HTR-8/SVneo (cell line): Measurements from ENCODE around the gene ALKBH7.

Source experiments
- DNase-seq: peaks from one replicate; pipeline ENCODE4 v3.0.0; 2011; ENCODE audit warnings: low spot score, mixed read lengths; ENCODE audit not compliant: insufficient read length
- FAIRE-seq: peaks from 2 replicates; lab custom pipeline; 2011; peaks lifted over from hg19 to GRCh38; lab: Jason Lieb, UNC

Gene ALKBH7

GRCh38 chr19:6362027-6362350, 10.6 kb upstream of the ALKBH7 start:
- DNase-seq (no peak), FAIRE-seq (no peak)

DNA sequence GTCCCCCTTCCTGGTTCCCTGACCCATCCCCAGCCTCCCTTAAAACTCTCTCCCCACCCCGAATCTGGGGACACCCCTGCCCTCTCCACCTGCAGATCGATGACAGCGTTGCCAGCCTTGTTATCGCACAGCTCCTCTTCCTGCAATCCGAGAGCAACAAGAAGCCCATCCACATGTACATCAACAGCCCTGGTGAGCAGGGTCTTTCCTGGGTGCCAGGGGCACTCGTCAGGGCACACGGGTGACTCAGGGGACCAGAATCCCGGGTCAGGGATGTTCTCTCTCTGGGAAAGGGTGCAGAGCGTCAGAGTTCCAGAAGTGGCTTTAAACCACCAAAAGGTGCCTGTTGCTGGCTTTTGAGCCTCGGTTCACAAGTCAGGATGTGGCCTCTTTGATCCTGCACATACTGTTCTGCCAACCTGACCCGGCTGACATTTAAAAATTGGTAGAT, 10.2 kb upstream of the ALKBH7 start:
- DNase-seq, result no peak
- peak; percentile 40 for FAIRE-seq

DNA sequence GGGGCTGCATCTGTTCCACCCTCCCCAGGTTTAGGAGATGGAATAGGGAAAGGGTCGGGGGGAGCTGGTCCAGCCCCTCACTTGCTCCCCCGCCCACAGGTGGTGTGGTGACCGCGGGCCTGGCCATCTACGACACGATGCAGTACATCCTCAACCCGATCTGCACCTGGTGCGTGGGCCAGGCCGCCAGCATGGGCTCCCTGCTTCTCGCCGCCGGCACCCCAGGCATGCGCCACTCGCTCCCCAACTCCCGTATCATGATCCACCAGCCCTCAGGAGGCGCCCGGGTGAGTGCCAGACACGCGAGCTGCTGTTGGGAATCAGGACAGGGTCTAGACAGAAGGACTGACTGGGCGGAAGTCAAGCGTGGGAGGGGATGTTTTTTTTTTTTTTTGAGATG, 8.2 kb upstream of the ALKBH7 start:
- FAIRE-seq, result no peak

DNA sequence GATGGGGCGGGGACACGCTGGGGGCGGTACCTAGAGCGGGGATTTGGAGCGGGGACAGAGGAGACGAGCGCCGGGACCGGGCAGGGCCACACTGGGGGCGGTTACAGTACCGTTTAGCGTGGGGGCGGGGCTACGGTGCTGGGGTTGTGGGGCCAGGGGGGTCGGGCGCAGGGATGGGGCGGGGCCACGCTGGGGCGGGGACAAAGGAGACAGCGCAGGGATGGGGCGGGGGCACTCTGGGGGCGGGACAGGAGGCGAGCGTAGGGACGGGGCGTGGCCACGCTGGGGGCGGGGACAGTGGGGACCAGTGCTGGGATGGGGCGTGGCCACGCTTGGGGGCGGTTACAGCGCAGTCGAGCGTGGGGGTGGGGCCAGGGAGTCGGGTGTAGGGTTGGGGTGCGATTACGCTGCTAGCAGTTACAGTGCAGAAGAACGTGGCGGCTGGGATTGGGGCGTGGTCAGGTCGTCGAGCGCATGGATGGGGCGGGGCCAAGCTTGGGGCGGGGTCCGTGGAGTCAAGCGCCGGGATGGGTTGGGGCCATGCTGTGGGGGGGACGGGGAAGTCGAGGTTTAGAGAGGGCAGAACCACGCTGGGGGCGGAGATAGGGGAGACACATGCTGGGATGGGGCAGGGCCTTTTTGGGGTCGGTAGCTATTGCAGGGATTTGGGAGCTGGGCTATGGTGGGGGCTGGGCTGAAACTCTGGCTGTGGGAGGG, 660 bp downstream of the ALKBH7 start:
- FAIRE-seq (peak; percentile 99), DNase-seq (peak; percentile 98)

More for the DNA sequence above, 8.2 kb upstream of the ALKBH7 start:
- no peak for DNase-seq

GRCh38 chr19:6373813-6374108, 1.2 kb downstream of the ALKBH7 start:
- DNase-seq, result no peak
- FAIRE-seq, result no peak

GRCh38 chr19:6374161-6374709, 1.6 kb downstream of the ALKBH7 start:
- DNase-seq (no peak), FAIRE-seq (peak; percentile 55)

GRCh38 chr19:6374711-6375410, 2.3 kb downstream of the ALKBH7 start:
- no peak for DNase-seq
- FAIRE-seq, result no peak

DNA sequence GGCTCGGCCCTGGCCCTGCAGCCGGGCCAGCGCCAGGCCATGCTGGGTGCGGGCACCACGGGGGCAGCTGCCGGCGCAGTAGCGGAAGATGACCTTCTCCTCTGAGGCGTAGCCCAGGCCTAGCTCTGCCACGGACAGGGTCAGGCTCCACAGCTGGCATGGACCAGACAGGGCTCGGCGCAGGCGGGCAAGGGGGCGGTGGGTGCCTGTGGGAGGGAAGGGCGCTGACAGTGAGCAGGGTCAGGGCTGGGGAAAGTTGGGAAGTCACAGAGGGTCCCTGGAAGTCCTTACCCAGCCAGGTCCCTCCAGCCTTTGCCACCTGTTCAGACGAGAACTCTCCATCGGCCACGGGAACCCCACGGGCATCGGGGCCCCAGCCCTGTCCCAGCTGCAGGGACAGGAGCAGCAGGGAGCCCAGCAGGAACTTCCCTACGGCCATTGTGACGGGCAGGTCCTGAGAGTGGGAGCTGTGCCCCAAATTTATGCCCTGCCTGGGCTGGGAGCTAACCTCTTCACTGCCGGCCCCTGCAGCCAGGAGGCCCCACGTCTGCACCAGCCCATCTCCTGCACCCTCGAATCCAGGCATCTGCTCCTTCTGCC, 2.9 kb downstream of the ALKBH7 start, which contains the start of gene PSPN:
PSPN (minus strand) TSS at position 523 of the 600 bp plus-strand sequence; CDS start at position 439, 84 bp downstream.
- FAIRE-seq, result no peak

GRCh38 chr19:6376512-6377190, 4.1 kb downstream of the ALKBH7 start:
- FAIRE-seq (no peak), DNase-seq (no peak)

More for the DNA sequence above, 2.9 kb downstream of the ALKBH7 start, which contains the start of gene PSPN:
- no peak for DNase-seq

DNA sequence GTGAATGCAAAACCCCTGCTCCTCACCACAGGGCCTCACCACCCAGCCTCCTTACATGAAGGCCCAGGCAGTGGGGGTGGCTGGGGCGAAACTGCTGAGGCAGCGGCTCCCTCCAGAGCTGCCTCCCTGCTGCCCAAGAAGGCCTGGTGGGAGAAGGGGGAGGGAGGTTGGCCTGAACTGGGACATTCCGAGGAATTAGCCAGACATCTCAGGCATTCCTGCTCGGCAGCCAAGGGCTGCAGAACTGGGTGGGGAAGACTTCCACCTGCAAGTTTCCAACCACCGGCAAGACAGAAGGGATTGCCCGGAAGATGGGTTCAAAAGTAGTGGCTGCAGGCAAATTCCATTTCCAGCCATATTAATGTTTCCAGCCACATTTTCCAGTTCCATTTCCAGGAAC, 5.4 kb downstream of the ALKBH7 start:
- no peak for FAIRE-seq

GRCh38 chr19:6378486-6378885, 5.9 kb downstream of the ALKBH7 start:
- FAIRE-seq (no peak), DNase-seq (no peak)

More for the DNA sequence above, 5.4 kb downstream of the ALKBH7 start:
- DNase-seq, result no peak

DNA sequence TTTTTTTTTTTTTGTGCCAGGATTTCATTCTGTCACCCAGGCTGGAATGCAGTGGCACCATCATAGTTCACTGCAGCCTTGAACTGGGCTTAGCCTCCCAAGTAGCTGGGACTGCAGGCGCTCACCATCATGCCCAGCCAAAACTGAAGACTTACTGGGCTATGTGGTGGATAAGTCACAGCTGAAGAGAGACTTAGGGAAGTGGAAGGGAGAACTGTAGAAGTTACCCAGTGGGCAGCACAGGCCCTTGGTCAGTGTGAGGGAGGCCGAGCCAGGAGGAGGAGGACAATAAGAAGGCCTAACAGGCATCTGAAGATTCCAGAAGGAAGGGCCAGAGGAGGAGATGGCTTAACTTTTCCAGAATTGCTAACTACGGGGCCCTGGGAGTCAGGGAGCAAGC, 7.2 kb downstream of the ALKBH7 start:
- FAIRE-seq (no peak), DNase-seq (no peak)

- DNase-seq, result no peak
- no peak for FAIRE-seq
These were observed 8.6 kb downstream of the ALKBH7 start for GRCh38 chr19:6381030-6381750.

- FAIRE-seq (no peak), DNase-seq (no peak)
These were observed 10.6 kb downstream of the ALKBH7 start for GRCh38 chr19:6383188-6383587.

DNA sequence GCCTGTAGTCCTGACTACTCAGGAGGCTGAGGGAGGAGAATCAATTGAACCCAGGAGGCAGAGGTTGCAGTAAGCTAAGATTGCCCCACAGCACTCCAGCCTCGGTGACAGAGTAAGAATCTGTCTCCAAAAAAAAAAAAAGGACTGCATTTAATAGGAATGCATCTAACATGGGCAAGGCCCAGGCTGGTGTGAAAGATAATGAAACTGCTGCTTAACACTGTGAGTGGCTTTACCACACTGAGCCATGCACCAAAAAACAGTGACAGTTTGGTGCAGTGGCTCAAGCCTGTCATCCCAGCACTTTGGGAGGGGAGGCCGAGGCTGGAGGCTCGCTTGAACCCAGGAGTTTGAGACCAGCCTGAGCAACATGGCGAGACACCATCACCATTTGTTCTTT, 11.8 kb downstream of the ALKBH7 start:
- FAIRE-seq (no peak), DNase-seq (no peak)

GRCh38 chr19:6387372-6387771, 14.8 kb downstream of the ALKBH7 start:
- no peak for FAIRE-seq
- DNase-seq, result no peak

- FAIRE-seq (peak; percentile 23), DNase-seq (no peak)
These were observed 19.9 kb downstream of the ALKBH7 start for GRCh38 chr19:6392221-6393073.

DNA sequence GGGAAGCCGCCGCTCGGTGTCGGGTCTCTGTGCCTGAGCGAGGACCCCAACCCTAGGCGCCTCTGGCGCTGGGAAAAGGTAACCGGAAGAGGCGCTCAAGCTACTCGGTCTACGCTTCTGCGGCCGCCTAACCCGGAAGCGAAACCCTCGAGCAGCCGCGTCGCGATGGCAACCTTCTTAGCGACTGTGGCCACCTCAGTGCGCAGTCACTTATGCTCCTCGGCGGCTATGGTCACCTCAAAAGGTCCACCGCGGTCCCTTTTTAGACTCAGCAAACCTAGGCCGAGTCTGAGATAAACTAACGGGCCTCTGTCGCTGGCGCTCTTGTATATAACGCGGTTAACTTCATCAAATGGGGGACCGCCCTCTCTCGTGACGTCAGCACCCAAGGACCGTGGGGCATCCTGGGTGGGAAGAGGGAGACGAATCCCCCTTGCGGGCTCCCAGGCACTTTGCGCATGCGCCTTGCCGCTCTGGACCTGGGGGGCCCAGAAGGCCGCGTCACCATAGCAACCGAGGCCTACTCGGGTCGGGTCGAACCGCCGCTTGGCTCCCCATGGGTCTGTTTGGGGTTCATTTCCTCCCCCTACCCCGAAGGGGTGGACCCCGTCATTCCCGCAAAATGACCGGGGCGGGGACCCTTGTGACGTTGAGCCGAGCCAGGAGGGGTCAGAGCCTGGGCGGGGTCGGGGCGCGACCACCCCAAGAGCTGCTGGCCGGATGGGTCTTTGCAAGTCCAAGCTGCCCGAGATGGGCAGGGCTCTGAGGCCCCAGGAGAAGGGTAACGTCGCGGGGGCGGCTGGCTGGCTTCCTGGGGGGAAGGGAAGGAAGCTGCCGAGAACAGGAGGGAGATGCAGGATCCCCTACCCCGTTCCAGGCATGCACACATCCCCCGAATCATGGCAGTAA, 20.7 kb downstream of the ALKBH7 start, which contains the start of gene GTF2F1:
GTF2F1 (minus strand) TSS at position 91 of the 909 bp plus-strand sequence. CDS start 169 bp downstream, outside the sequence.
- DNase-seq (peak; percentile 99), FAIRE-seq (peak; percentile 97)
